Left ventricle myocardium inferior (tissue), 1 donor: ENCODE measurements around the gene PCLO. TPM values are rescaled to one million over a fixed set of nuclear protein-coding genes. Genes with fewer than 3 reads are reported as not detected.
A peak's percentile ranks its signal among the peaks of the same experiment; 100 is the strongest.

ENCODE experiments used
- DNase-seq: peaks from one replicate; pipeline ENCODE4 v3.0.0-alpha.2; 2020
- H3K27ac ChIP-seq: fragments of 200-600 bp; replicated peaks from 2 replicates; pipeline ENCODE4 v1.8.0; 2021
- H3K27me3 ChIP-seq: fragments of 200-600 bp; 2 replicates; pipeline ENCODE4 v1.8.0; 2021; ENCODE audit warnings: low read depth
- H3K36me3 ChIP-seq: fragments of 200-600 bp; 2 replicates; pipeline ENCODE4 v1.8.0; 2021
- H3K4me1 ChIP-seq: fragments of 200-600 bp; 2 replicates; pipeline ENCODE4 v1.8.0; 2021
- H3K4me3 ChIP-seq: fragments of 200-600 bp; 2 replicates; pipeline ENCODE4 v1.8.0; 2021; ENCODE audit warnings: mild to moderate bottlenecking, moderate library complexity
- H3K9me3 ChIP-seq: fragments of 200-600 bp; replicated peaks from 2 replicates; pipeline ENCODE4 v1.8.0; 2021
- CTCF ChIP-seq: fragments of 200-600 bp; IDR thresholded peaks from 2 replicates; pipeline ENCODE4 v1.8.0; 2021; ENCODE audit warnings: antibody characterized with exemption, mild to moderate bottlenecking, borderline replicate concordance
- intact Hi-C: fragments of 100-400 bp; cut with micrococcal nuclease; formaldehyde crosslinking; loops from one replicate; pipeline ENCODE4 v1.11.0; 2022
- total RNA-seq: library from RNA; stranded (reverse); fragmentation: NEBNext Ultra II Directional; extraction: Animal tissue kit (Norgen Biotek cat#: 25700); gene quantifications from one replicate; pipeline ENCODE4 v1.2.1, GENCODE V29; 2021
- donor health status: DM: no; HTN: yes; CAD: no; lungs with severe emphysema.

PCLO gene
- total RNA-seq, 1 donor from 2014 or later = 4.2 TPM

- H3K27me3 ChIP-seq = no peaks in the 10 kb centered on the region
- no peak for DNase-seq
- H3K9me3 ChIP-seq = peaks cover 10% of the 10 kb centered on the region
- TF ChIP-seq CTCF = no peak
- no peaks in the 10 kb centered on the region for H3K36me3 ChIP-seq
- H3K4me1 ChIP-seq = no peaks in the 10 kb centered on the region
- no peak overlapping the region for H3K27ac ChIP-seq
- no peak overlapping the region for H3K4me3 ChIP-seq
- intact Hi-C loops = no loop called here
These were observed 85.4 kb downstream of the PCLO start for GRCh38 chr7:83077328-83077727.

GRCh38 chr7:83072576-83073517, 89.8 kb downstream of the PCLO start:
- H3K27ac ChIP-seq = no peak overlapping the region
- no peaks in the 10 kb centered on the region for H3K27me3 ChIP-seq
- intact Hi-C loops = no loop called here
- no peaks in the 10 kb centered on the region for H3K9me3 ChIP-seq
- TF ChIP-seq CTCF = peak; percentile 37
- H3K4me1 ChIP-seq = no peaks in the 10 kb centered on the region
- no peak for DNase-seq
- no peak overlapping the region for H3K4me3 ChIP-seq
- no peaks in the 10 kb centered on the region for H3K36me3 ChIP-seq

- Histone ChIP-seq H3K27ac (no peak overlapping the region), H3K4me3 (no peak overlapping the region), H3K4me1 (no peaks in the 10 kb centered on the region), H3K9me3 (no peaks in the 10 kb centered on the region), H3K27me3 (no peaks in the 10 kb centered on the region), H3K36me3 (no peaks in the 10 kb centered on the region)
- no peak for TF ChIP-seq CTCF
- no peak for DNase-seq
- intact Hi-C loops = no loop called here
These were observed 97.0 kb downstream of the PCLO start for GRCh38 chr7:83065714-83066113.

GRCh38 chr7:83060218-83060617, 102.5 kb downstream of the PCLO start:
- TF ChIP-seq CTCF = no peak
- Histone ChIP-seq H3K4me3 (no peak overlapping the region), H3K4me1 (no peaks in the 10 kb centered on the region), H3K9me3 (no peaks in the 10 kb centered on the region), H3K36me3 (no peaks in the 10 kb centered on the region), H3K27me3 (no peaks in the 10 kb centered on the region), H3K27ac (no peak overlapping the region)
- intact Hi-C loops = no loop called here
- DNase-seq = peak; percentile 13

- no peak for TF ChIP-seq CTCF
- Histone ChIP-seq H3K27me3 (no peaks in the 10 kb centered on the region), H3K4me3 (no peak overlapping the region), H3K27ac (no peak overlapping the region), H3K4me1 (no peaks in the 10 kb centered on the region), H3K36me3 (no peaks in the 10 kb centered on the region), H3K9me3 (no peaks in the 10 kb centered on the region)
- no peak for DNase-seq
- intact Hi-C loops = no loop called here
These were observed 104.0 kb downstream of the PCLO start for GRCh38 chr7:83058667-83059066.
